A549 treated with dexamethasone at 1 μM for 4 hours (cell line): ENCODE data around the gene HYLS1. TPM values are rescaled to one million over a fixed set of nuclear protein-coding genes. Genes with fewer than 3 reads are reported as not detected.

Experiments used
- total RNA-seq: library from RNA; stranded (reverse); fragments of 200-300 nt; extraction: Qiagen RNA extraction; gene quantifications from 5 replicates; pipeline ENCODE4 v1.2.3, GENCODE V29; 2022

The HYLS1 gene
- total RNA-seq = 11.8 to 13.9 TPM (median 12.5 TPM) in 5 replicates

GRCh38 chr11:125887373-125888324 lies at the start of gene HYLS1:
Gene HYLS1 (plus strand): TSS chr11:125887668. CDS start chr11:125899369, 11,701 bp downstream.

DNA sequence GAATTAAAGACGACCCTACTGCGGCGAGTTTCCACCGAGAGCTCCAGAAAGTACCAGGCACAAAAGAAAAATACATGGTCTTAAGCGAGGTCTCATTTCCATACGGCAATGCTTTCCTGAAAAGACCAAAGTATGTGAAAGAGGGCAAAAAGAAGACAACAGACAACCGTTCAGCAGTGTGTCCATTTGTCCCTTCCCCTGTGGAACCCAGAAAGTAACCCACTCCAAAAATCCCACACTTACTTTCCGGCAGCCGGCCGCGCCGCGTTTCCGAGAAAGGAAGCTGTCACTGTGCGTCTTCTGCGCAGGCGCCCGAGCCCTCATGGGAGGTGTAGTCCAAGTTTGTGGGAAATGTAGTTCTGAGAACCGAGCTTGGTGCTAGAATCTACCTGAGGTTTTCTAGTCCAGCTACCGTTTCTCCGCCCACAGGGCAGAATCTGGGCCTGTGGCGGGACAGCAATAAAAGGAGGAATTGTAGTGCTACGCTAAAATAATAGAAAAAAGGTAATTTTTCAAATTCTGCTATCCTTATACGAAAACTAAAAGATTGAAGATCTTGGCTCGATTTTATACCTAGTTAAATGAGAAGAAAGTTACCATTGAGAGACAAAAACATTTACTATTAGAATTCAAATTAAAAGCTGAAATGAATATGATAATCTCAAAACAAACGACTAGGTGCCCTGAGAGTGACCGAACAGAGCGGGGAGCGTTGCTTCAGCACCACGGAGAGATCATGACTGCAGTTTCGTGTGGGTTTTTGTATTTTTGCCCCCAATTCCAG lies 15.7 kb downstream of the HYLS1 start, which contains the start of gene PUS3:
TSS of gene PUS3 (minus strand) at position 280 of the 784 bp plus-strand sequence. CDS start 6,922 bp downstream, outside the sequence.

GRCh38 chr11:125903711-125904659 lies 16.5 kb downstream of the HYLS1 start, which contains the start of gene DDX25:
Gene DDX25 (plus strand): TSS chr11:125904508. CDS start chr11:125904518, 10 bp downstream.

GRCh38 chr11:125945797-125946520 lies 58.5 kb downstream of the HYLS1 start, which contains the start of gene VSIG10L2:
Gene VSIG10L2 (plus strand): TSS chr11:125946044. CDS start chr11:125946056, 12 bp downstream.

Other genes with a start within 250 kb of the HYLS1 start
- 0.13 TPM in 1 of 5 replicates, not detected in the others for gene ACRV1, start 206.8 kb upstream of the HYLS1 start, total RNA-seq
- gene PATE1, start 141.4 kb upstream of the HYLS1 start, total RNA-seq = not detected in 5 replicates
- not detected in 5 replicates for gene PATE2, start 108.8 kb upstream of the HYLS1 start, total RNA-seq
- gene PATE3, start 99.5 kb upstream of the HYLS1 start, total RNA-seq = not detected in 5 replicates
- not detected in 5 replicates for gene PATE4, start 54.4 kb upstream of the HYLS1 start, total RNA-seq
- gene PUS3, start 15.5 kb downstream of the HYLS1 start, total RNA-seq = 8.1 to 11.7 TPM (median 8.7 TPM) in 5 replicates
- gene DDX25, start 16.8 kb downstream of the HYLS1 start, total RNA-seq = not detected in 5 replicates
- gene VSIG10L2, start 58.4 kb downstream of the HYLS1 start, total RNA-seq = not detected in 5 replicates
- 1.2 to 2.9 TPM (median 1.6 TPM) in 5 replicates for gene CDON, start 175.2 kb downstream of the HYLS1 start, total RNA-seq